Stimulated activated CD4-positive, alpha-beta T cell treated with anti-CD3 and anti-CD28 coated beads, Interleukin-12 subunit alpha, Interleukin-12 subunit beta, amount 100 ng/mL, for 4 hours (primary cell): ENCODE results near the gene DMPK.

Experiments used
- DNase-seq: peaks from one replicate; pipeline ENCODE4 v3.0.0-alpha.2; 2020

The DMPK gene, protein sequence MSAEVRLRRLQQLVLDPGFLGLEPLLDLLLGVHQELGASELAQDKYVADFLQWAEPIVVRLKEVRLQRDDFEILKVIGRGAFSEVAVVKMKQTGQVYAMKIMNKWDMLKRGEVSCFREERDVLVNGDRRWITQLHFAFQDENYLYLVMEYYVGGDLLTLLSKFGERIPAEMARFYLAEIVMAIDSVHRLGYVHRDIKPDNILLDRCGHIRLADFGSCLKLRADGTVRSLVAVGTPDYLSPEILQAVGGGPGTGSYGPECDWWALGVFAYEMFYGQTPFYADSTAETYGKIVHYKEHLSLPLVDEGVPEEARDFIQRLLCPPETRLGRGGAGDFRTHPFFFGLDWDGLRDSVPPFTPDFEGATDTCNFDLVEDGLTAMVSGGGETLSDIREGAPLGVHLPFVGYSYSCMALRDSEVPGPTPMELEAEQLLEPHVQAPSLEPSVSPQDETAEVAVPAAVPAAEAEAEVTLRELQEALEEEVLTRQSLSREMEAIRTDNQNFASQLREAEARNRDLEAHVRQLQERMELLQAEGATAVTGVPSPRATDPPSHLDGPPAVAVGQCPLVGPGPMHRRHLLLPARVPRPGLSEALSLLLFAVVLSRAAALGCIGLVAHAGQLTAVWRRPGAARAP

GRCh38 chr19:45782162-45782691, at the start of gene DMPK:
Gene DMPK (minus strand): TSS chr19:45782490. CDS start chr19:45782352, 138 bp downstream.
- no peak for DNase-seq

DNA sequence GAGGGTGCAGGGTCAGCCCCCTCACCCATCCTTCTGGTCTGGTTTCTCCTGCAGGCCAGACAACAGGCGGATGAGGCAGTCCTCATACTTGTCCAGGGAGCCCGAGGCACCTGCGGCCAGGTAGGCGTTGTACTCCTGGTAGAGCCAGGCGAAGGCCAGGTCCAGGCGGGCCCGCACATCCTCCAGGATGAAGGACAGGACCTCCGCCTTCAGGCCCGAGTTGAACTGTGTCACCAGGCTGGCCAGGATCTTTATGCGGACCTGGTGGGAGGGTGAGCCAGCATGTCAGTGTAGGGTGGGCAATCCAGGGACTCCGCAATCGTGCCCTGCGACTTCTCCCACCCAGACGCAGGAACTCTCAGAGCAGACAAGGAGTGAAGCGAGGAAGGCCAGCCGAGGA, 46.7 kb upstream of the DMPK start:
- no peak for DNase-seq

GRCh38 chr19:45828523-45828922, 46.2 kb upstream of the DMPK start:
- no peak for DNase-seq

- DNase-seq, result no peak
Measured at GRCh38 chr19:45827459-45828093, 45.3 kb upstream of the DMPK start.

- no peak for DNase-seq
Measured at GRCh38 chr19:45826934-45827333, 44.6 kb upstream of the DMPK start.

- no peak for DNase-seq
Measured at GRCh38 chr19:45825917-45826893, 43.9 kb upstream of the DMPK start.

DNA sequence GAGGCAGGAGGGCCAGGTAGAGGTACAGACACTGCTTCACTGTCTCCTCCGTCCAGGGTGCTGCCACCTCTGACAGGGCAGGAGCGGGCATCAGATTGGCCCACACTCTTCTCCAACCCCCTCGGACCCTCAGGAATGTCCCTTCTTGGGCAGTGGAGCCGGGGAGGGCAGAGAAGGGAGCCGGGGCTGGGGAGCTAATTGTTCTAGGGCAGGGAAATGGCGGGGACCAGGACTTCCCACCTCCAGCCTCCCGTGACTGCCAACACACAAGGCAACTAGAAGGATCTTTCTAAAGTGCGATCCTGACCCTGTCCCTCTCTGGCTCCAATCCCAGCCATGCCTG, 42.9 kb upstream of the DMPK start:
- DNase-seq, result no peak

- no peak for DNase-seq
Measured at GRCh38 chr19:45824531-45825262, 42.4 kb upstream of the DMPK start.

DNA sequence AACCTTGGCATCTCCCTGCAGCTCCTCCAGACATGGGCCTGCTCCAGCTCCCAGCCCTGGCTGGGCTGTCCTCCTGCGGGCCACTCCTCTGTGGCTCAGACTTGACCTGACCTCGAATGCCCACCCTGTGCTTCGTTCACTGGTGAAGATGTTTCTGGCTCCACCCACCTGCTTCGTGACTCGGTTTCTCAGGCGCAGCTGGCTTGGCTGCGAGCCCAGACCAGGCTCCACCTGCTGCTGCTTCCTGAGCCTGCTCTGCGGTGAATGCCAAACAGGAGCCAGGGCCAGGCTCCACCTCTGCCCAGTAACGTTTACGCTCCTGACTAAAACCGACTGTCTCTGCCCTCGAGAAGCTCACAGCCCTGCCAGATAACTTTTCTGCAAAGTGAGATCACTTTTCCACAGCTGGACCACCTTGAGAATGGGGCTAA, 41.8 kb upstream of the DMPK start:
- no peak for DNase-seq

GRCh38 chr19:45823182-45823581, 40.9 kb upstream of the DMPK start:
- no peak for DNase-seq

- no peak for DNase-seq
Measured at GRCh38 chr19:45822716-45823115, 40.4 kb upstream of the DMPK start.

GRCh38 chr19:45821570-45821969, 39.3 kb upstream of the DMPK start:
- DNase-seq, result no peak

DNA sequence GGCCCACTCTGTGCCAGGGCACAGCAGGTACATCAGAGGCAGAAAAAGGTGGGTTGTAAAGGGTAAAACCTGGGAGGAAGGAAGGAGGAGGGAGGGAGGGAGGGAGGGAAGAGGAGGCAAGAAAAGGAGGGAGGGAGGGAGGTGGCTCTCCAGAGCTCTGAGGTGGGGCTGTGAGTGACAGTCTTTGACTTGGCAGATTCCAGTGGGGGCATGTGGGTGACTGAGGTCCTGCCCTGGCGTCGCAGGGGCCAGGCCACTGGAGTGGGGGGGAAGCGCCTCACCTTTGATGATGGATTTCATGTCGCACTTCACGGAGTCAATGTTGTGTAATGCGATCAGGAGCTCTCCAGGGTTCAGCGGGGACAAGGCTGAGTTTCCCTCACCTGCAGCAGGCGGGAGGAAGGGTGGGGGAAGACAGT, 38.8 kb upstream of the DMPK start:
- DNase-seq, result no peak

DNA sequence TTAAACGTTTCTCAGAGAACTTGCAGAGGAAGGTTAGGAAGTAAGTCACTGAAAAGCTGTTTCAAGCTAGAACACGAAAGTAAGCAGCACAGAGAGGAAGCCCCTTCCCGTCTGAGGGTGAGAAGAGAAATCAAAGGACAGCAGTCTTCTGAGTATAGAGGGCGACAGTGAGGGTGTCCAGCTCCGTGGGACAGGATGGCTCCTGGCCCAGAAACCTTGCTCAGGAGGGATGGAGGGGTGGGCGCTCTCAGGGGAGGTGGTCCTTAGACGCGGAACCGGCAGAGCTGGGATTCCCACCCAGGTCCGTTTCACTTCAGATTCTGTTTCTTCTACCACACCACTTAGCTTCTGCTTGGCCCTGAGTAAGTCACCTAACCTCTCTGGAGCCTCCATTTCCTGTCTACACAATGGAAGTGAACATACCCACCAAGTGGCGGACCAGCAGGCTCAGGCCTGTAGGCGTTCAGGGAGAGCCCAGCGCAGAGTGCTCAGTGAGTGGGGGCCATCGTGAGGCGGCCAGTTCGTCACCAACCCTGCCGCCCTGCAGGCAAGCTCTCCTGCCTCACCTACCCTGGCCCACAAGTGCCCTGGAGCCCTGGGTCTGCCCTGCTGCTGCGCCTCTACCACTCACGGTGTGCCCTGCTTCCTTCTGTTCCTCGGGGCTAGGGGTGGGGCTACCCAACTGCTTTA, 38.3 kb upstream of the DMPK start:
- DNase-seq, result no peak

- no peak for DNase-seq
Measured at GRCh38 chr19:45819769-45820168, 37.5 kb upstream of the DMPK start.

- DNase-seq, result no peak
Measured at GRCh38 chr19:45817725-45818301, 35.5 kb upstream of the DMPK start.

- DNase-seq, result peak; percentile 97
Measured at GRCh38 chr19:45817010-45817724, 34.9 kb upstream of the DMPK start.

- DNase-seq, result no peak
Measured at GRCh38 chr19:45816236-45817009, 34.1 kb upstream of the DMPK start.

DNA sequence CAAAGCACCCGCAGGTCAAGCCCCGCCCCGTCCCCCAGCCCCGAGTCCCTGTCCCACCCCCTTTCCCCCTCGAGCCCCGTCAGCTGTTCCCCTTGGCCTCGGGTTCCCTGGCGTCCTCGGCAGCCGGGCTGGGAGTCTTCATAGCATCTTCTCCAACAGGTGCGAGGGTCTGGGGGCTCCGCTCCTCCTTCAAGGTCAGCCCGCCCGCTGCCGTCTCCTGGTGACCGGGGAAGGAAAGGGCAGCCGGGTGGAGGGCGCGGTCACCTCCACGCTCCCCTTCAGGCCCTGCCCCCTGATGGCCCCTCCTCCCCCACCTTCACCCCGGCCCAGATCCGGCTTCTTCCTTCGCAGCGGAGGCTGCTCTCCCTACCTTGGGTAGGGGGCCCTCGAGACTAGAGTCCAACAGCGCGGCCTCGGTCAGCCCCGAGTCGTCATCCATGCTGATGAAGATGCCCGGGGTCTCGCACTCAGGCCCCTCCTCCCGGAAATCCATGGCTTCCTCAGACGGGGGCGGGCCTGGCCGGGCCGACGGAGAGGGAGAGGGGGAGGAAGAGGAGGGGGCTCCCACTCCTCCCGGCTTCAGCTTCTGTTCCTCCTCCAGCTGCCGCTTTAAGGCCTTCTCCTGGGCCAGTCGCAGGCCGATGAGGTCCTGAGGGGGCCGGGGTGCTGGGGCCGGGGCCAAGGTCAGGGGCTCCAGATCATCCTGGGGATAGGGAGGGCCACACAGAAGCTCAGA, 33.4 kb upstream of the DMPK start:
- DNase-seq, result no peak
